ENCODE results near the gene PGD.

The PGD gene

DNA sequence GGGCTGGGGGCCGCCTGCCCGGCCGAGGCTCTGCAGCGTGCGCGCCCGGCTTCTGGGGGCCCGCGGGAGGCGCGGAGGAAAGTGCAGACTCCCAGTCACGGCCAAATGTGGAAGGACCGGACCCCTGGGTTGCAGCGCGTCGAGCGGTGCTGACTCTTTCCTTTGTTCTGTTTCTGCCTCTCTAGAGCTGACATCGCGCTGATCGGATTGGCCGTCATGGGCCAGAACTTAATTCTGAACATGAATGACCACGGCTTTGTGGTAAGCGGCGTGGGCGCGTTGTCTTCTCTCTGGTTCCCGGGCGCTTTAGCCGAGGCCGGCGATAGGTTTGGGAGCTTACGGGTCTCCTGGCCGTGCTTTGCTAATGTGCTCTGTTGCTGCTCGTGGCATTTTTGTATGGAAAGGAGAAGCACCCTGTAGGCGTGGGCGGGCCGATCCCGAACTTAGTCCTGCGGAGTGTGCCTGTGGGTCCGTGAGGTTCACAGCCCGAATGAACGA, 629 bp downstream of the PGD start:
- peak; percentile 31 to 72 for DNase-seq
- intact Hi-C loops (cut with DNase I; ENCODE audit: low total_unique reads), result no loop called here
- Histone ChIP-seq H3K4me3 (peak overlapping the region; percentile 83 to 92), H3K9me3 (no peaks in the 10 kb centered on the region), H3K36me3 (peaks cover 16 to 19% (median 19%) of the 10 kb centered on the region in 3 donors), H3K4me1 (peaks cover 0 to 15% (median 11%) of the 10 kb centered on the region in 4 donors), H3K27me3 (no peaks in the 10 kb centered on the region), H3K27ac (peak overlapping the region; percentile 81 to 88)
- TF ChIP-seq, protein P1, sequence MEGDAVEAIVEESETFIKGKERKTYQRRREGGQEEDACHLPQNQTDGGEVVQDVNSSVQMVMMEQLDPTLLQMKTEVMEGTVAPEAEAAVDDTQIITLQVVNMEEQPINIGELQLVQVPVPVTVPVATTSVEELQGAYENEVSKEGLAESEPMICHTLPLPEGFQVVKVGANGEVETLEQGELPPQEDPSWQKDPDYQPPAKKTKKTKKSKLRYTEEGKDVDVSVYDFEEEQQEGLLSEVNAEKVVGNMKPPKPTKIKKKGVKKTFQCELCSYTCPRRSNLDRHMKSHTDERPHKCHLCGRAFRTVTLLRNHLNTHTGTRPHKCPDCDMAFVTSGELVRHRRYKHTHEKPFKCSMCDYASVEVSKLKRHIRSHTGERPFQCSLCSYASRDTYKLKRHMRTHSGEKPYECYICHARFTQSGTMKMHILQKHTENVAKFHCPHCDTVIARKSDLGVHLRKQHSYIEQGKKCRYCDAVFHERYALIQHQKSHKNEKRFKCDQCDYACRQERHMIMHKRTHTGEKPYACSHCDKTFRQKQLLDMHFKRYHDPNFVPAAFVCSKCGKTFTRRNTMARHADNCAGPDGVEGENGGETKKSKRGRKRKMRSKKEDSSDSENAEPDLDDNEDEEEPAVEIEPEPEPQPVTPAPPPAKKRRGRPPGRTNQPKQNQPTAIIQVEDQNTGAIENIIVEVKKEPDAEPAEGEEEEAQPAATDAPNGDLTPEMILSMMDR (IDR thresholded peaks at IDR 0.05), result no peak

DNA sequence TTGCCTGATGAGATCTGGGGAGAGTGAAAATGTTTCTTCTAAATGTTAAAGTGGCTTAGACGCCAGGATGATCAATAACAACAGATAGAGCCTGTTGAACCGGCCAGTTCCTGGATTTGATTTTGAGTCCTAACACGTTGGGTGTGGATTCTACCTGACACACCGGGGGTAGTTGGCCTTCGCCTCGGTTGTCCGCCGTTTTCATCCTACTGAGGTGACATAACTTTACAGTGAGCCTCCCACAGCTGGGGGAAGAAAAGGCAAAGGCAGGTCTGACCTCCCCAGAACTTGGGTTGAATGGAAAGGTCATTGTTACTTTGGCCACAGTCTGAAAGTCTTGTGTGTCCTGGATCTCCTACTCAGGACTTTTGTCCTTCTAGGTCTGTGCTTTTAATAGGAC, 1.1 kb downstream of the PGD start:
- Histone ChIP-seq H3K4me1 (peaks cover 0 to 15% (median 11%) of the 10 kb centered on the region in 4 donors), H3K27me3 (no peaks in the 10 kb centered on the region), H3K36me3 (peaks cover 21 to 24% (median 24%) of the 10 kb centered on the region in 3 donors), H3K27ac (peak overlapping the region; percentile 81 to 88), H3K9me3 (no peaks in the 10 kb centered on the region), H3K4me3 (peak overlapping the region; percentile 83 to 92)
- intact Hi-C loops (cut with DNase I; ENCODE audit: low total_unique reads), result no loop called here
- no peak for DNase-seq
- TF ChIP-seq, protein P1 (IDR thresholded peaks at IDR 0.05), result no peak

DNA sequence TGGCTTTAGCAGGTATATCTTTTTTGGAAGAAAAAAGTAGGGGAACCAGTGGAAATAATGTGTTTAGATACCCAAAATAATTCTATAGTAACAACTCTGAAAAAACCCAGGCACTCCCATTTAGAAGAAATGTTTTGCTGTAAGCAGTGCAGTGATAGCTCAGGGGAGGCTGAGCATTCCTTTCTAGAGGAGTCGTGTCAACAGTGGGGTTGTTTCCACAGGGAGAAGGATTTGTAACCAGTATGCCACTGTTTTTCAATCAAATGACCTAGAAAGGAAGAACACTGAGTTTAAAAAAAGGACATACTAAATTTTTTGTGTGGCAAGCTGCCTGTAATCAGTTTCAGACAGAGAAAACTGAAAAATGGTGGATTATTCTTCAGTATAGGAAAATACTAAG, 2.4 kb downstream of the PGD start:
- intact Hi-C loops (cut with DNase I; ENCODE audit: low total_unique reads), result no loop called here
- Histone ChIP-seq H3K27me3 (no peaks in the 10 kb centered on the region), H3K27ac (no peak overlapping the region), H3K4me3 (no peak overlapping the region), H3K9me3 (no peaks in the 10 kb centered on the region), H3K4me1 (peaks cover 0 to 15% (median 11%) of the 10 kb centered on the region in 4 donors), H3K36me3 (peaks cover 34 to 37% (median 35%) of the 10 kb centered on the region in 3 donors)
- TF ChIP-seq, protein P1 (IDR thresholded peaks at IDR 0.05), result no peak
- no peak for DNase-seq

DNA sequence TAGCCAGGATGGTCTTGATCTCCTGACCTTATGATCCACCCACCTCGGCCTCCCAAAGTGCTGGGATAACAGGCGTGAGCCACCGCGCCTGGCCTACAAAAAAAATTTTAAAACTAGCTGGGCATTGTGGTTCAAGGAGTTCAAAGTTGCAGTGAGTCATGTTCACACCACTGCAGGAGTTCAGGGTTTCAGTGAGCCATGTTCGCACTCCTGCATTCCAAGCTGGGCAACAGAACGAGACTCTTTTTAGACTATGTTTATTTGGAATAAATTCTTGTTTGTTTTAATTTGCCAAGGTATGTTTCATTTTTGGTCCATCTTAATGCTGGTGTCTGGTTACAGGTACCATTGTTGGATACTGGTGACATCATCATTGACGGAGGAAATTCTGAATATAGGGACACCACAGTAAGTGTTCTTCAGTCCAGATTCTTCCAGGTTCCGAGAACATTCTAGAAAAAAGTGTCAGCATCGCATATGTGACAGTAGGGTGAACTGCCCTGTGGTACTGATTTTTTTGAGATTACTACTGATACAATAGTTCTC, 3.9 kb downstream of the PGD start:
- no peak for DNase-seq
- no peaks in the 10 kb centered on the region for H3K27me3 ChIP-seq
- H3K9me3 ChIP-seq, result no peaks in the 10 kb centered on the region
- H3K4me3 ChIP-seq, result no peak overlapping the region
- peaks cover 0 to 14% (median 11%) of the 10 kb centered on the region in 4 donors for H3K4me1 ChIP-seq
- TF ChIP-seq, protein P1 (IDR thresholded peaks at IDR 0.05), result no peak
- H3K27ac ChIP-seq, result no peak overlapping the region
- peaks cover 49 to 52% (median 50%) of the 10 kb centered on the region in 3 donors for H3K36me3 ChIP-seq
- intact Hi-C loops (cut with DNase I; ENCODE audit: low total_unique reads), result no loop called here

DNA sequence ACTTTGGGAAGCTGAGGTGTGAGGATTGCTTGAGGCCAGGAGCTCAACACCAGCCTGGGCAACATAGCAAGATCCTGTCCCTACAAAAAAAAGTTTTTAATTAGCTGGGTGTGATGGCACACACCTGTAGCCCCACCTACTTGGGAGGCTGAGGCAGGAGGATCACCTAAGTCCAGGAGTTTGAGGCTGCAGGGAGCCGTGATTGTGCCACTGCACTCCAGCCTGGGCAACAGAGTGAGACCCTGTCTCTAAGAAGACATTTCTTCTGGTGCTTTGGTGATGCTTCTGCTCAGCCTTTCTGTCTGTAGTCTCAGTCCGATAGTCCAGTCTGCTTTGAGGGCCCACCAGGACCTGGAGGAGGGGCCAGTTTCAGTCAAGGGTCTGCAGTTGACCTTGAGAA, 8.3 kb downstream of the PGD start:
- intact Hi-C loops (cut with DNase I; ENCODE audit: low total_unique reads), result no loop called here
- H3K27ac ChIP-seq, result no peak overlapping the region
- H3K4me1 ChIP-seq, result no peaks in the 10 kb centered on the region
- DNase-seq, result no peak
- H3K36me3 ChIP-seq, result peaks cover 84 to 93% (median 92%) of the 10 kb centered on the region in 3 donors
- H3K4me3 ChIP-seq, result no peak overlapping the region
- TF ChIP-seq, protein P1 (IDR thresholded peaks at IDR 0.05), result no peak
- H3K27me3 ChIP-seq, result no peaks in the 10 kb centered on the region
- no peaks in the 10 kb centered on the region for H3K9me3 ChIP-seq

Measured in tibial artery (tissue), 4 donors.